Activated CD4-positive, alpha-beta T cell treated with anti-CD3 and anti-CD28 coated beads, Interleukin-2, Interleukin-4, amounts not matched to agents 100 ng/mL and 50 ng/mL, durations not matched to agents 16 hours and 8 hours (primary cell): Measurements from ENCODE around the gene PTPN9.
A peak's percentile ranks its signal among the peaks of the same experiment; 100 is the strongest.
"Not testable (repeated sequence)": the region's sequence is repeated elsewhere in the genome, so short reads cannot be mapped to it uniquely, and the experiment has no call there.

Experiments used
- DNase-seq: peaks from one replicate; pipeline ENCODE4 v3.0.0-alpha.2; 2020; ENCODE audit warnings: low spot score

PTPN9 gene

DNA sequence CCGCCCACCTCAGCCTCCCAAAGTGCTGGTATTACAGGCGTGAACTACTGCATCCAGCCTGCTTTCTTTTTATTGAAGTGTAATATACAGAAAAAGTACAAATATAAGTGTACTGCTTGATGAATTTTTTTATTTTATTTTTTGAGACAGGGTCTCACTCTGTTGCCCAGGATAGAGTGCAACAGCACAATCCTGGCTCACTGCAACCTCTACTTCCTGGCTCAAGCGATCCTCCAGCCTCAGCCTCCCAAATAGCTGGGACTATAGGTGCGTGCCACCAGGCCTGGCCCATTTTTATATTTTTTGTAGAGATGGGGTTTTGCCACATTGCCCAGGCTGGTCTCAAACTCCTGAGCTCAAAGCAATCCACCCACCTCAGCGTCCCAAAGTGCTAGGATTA is 3.8 kb upstream of the PTPN9 start:
- DNase-seq, result not testable (repeated sequence)

DNA sequence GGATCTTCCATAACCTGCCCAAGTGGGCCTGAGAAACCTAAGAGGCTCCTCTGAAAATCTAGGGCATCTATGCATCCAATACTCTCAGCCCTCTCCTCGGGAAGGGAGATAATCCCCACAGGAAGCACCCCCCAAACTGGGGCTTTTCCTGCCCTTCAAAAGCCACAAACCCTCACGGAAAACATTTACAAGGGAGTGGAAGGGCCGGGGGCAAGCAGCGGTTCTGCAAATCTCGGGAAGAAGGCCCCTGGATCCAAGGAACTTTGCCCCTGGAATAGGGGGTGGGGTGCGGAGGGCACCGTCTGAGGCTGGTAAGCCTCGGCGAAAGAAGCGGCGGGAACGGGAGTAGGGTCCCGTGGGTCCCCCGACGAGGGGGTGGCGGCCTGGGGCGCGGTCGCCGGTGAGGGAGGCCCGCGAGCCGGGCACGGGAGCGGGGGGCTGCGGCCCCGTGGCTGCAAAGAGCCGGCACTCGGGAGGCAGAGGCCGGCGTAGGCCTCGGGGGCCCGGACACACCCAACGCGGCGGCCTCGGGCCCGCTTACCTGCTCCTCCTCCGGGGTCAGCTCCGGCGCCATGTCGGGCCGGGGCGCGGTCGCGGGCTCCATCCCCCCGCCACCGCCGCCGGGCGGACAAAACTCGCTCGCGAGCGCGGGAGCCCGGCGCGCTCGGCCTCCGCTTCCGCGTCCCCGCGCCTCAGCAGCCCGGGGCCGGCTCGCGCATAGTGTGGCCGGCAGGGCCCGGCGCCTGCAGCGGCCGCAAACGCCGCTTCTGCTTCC is 755 bp downstream of the PTPN9 start:
- peak; percentile 4 for DNase-seq

DNA sequence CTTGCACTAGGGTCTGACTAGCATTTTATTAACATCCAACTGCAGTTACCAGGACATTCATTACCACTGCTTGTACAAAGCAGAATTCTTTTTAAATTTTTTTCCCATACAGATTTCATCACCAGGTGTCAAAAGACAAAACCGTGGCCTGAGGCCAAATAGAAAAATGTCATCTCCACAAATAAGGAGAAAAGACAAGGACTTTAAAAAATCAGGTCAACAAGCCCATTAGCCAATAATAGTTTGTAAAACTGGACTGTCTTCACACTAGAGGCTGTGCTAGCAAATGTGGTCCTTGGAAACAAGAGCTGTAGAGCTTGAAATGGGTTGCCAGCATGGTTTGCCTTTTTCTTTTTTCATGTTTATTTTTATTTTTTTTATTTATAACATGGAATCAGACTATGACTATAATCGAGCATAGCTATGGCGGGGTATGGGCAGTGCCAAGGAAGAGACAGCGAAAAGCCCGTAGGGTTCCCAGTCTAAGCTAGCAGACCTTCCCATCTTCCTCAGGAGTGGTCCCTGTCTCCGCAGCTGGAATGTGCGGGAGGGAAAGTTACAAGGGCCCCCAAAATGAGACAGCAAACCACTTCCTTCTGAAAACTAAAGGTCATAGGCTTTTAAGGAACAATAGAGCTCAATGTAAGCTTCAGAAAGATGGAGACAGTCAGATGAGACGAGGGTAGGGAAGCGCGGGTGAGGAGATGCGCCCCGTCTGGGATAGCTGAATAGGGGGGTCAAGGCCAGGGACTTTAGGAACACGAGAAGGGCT is 1.5 kb downstream of the PTPN9 start:
- no peak for DNase-seq

DNA sequence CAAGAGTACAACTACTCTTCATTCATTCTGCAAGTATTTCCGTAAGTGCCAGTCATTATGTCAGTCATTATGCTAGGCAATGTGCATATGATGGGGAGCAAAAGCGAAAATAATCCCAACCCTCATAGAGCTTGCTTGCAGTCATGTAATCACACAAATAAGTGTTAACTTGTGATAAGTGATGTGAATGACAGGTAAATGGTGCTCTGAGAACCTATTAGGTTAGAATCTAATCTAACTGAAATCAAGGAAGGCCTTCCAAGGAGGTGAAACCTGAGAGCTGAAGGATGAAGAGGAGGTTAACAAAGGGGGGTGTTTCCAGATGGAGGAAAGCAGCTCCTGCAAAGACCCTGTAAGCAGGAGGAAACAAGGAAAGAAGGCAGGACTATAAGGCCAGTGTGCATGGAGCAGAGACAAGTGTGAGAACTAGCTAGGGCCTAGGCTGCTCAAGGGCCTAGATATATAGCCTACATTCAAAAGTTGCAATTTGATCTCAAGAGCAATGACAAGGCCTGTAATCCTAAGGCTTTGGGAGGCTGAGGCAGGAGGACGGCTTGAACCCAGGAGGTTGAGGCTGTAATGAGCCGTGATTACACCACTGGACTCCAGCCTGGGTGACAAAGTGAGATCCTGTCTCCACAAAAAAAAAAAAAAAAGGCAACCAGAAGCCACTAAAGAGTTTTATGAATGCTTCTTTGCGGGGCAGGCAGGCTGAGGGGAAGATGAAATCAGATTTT is 5.3 kb downstream of the PTPN9 start:
- DNase-seq, result no peak

DNA sequence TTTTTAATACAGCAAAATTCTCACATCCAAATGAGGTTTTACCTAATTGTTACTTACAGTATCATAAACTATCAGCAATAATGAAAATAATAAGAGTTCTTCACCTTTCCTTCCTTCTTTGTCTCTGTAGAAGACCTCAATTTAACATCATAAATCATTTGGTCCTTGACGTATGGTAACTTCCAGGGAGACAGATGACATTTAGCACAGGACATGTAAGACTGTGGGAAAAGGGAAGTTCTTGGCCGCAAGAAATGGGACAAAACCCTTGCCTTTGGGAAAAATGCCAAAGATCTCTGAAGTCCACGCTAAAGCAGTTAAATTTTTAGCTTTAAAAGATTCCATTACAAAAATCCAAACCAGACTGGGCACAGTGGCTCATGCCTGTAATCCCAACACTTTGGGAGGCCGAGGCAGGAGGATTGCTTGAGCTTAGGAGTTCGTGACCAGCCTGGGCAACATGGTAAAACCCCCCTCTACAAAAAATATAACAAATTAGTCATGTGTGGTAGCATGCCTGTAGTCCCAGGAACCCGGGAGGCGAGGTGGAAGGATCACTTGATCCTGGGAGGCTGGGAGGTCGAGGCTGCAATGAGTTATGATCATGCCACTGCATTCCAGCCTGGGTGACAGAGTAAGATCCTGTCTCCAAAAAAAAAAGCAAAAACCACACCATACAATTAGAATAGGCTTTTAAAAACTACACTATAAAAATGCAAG is 8.8 kb downstream of the PTPN9 start:
- no peak for DNase-seq

DNA sequence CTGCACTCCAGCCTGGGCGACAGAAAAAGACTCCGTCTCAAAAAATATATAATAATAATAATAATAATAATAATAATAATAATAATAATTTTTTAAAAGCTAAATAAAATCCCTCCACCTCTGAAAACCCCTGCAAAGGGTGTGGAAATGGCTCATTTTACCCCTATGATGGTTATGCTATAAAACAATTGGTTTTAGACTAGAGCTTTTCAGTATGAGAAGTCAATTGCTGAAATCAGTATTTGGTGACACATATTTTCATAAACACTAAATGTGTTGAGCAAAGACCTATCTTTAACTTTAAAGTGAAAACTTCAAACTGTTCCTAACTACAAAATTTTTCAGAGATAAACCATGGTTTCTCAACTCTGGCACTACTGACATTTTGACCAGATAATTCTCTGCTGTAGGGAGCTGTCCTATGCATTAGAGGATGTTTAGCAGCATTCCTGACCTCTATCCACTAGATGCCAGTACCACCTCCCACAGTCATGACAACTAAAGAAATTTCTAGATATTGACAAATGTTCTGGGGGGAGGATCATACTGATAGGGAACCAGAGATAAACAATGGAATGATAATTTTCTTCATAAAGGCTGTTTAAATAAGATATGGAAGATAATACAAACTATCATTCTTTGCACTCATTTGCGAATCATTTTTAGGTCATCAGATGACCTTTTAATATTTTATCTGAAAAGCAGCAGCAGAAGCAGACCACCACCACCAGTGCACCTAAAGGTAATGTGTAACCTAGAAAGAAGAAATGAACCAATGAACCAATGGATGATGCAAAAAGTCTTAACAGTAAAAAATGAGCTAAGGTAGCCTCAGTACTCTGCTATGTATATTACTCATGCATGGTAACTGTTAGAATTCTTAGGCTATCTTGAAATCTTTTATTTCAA is 13.8 kb downstream of the PTPN9 start:
- DNase-seq, result no peak

DNA sequence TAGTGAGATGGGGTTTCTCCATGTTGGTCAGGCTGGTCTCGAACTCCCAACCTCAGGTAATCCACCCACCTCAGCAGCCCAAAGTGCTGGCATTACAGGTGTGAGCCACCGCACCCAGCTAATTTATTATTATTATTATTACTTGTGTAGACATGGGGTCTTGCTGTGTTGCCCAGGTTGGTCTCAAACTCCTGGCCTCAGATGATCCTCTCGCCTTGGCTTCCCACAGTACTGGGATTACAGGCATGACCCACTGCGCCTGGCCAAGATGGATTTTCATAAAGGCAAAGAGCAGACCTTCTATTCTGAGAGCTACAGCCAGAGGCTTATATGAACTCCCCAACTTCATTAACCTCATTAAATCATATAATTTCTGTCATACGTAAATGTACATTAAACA is 17.2 kb downstream of the PTPN9 start:
- no peak for DNase-seq

DNA sequence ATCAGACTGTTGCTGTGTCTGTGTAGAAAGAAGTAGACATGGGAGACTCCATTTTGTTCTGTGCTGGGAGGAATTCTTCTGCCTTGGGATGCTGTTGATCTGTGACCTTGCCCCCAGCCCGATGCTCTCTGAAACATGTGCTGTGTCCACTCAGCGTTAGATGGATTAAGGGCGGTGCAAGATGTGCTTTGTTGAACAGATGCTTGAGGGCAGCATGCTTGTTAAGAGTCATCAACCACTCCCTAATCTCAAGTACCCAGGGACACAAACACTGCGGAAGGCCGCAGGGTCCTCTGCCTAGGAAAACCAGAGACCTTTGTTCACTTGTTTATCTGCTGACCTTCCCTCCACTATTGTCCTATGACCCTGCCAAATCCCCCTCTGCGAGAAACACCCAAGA is 19.8 kb downstream of the PTPN9 start:
- not testable (repeated sequence) for DNase-seq

DNA sequence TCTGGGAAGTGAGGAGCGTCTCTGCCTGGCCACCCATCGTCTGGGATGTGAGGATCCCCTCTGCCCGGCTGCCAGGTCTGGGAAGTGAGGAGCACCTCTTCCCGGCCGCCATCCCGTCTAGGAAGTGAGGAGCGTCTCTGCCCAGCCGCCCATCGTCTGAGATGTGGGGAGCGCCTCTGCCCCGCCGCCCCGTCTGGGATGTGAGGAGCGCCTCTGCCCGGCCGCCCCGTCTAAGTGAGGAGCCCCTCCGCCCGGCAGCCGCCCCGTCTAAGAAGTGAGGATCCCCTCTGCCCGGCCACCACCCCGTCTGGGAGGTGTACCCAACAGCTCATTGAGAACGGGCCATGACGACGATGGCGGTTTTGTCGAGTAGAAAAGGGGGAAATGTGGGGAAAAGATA is 20.2 kb downstream of the PTPN9 start:
- not testable (repeated sequence) for DNase-seq

DNA sequence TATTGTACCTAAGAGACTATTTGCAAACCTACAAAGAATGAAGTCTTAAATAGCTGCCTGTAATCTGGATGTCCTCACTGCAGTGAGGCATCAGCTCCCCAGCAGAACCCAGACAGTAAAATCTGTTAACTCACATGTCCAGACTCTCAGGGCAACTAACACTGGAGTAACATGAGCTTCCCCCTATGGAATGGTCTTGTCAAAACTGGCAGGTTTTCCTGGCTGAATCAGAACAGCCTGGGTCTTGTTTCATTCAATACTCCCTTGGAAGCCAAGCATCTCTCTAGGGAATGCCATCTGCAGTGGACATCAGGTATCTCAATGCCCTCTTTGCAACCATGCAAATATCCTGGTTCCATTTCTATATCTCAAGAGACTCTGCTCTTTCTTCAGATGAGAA is 24.4 kb downstream of the PTPN9 start:
- DNase-seq, result no peak

DNA sequence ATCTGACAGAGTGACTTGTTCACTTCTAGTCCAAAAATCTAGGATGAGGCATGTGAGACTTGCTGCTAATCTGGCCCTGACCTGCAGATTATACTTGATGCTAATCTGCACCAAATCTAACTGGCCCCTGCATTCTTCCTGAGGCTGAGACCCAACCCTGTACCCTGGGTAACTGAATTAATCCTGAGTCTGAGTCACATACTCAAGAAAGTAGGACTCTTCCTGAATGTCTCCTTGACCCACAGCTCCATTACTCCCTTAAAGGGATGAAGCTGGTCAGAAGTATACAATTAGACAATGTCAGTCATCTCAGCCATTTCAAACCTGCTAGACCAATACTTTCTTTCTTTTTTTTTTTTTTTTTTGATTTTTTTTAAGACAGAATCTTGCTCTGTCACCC is 25.5 kb downstream of the PTPN9 start:
- no peak for DNase-seq

DNA sequence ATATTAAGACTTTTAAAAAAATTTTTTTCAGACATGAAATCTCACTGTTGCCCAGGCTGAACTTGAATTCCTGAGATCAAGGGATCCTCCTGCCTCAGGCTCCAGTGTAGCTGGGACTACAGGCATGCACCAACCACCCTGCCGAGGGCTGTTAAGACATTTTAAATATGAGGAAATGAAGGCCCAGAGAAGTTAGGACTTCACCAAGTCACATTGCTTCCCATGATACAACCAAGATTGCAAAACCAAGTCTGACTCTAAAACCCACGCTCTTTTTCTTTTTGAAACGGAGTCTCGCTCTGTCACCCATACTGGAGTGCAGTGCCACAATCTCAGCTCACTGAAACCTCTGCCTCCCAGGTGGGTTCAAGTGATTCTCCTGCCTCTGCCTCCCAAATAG is 28.0 kb downstream of the PTPN9 start:
- no peak for DNase-seq

DNA sequence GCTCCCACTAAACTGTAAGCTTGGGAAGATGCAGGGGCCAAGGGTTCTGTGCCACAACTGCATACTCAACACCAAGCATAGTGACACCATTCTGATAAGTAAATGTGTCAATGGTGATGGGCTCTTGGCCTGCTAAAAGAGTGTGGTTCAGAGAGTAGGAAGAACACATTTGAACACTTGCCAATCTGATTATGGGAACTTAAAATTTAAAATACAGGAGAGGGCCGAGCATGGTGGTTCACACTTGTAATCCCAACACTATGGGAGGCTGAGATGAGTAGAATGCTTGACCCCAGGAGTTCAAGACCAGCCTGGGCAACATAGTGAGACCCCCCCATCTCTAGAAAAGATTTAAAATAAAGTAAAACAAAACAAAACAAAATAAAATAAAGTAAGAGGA is 34.1 kb downstream of the PTPN9 start:
- no peak for DNase-seq

DNA sequence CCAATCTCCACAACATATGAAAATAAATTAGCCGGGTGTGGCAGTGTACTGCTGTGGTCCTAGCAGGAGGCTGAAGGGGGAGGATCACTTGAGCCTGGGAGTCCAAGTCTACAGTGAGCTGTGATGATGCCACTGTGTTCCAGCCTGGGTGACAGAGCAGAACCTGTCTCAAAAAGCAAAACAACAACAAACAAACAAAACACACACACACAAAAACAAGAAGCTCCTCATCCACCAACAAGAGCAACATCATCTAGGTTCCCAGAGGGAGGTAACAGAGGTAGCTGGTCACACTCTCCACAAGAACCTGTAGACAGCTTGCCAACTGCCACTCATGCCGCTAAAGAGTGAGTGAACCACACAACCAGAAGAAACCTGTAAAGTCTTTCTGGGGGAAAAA is 34.8 kb downstream of the PTPN9 start:
- DNase-seq, result no peak

DNA sequence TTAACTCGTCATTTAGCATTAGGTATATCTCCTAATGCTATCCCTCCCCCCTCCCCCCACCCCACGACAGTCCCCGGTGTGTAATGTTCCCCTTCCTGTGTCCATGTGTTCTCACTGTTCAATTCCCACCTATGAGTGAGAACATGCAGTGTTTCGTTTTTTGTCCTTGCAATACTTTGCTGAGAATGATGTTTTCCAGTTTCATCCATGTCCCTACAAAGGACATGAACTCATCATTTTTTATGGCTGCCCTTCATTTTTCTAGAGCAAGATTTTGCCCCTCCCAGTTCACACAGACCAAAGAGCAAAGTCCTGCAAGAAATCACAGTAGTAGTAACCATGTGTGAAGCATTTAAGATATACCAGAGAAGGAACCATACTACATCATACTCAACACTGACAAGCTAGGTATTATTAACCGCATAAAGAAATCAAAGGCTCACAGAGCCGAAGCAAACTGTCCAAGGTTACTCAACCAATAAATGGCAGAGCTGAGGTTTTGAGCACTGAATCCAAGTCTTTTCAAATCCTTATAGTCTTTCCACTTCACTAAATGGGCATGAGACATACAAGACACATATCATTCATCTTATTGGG is 36.1 kb downstream of the PTPN9 start:
- DNase-seq, result not testable (repeated sequence)

DNA sequence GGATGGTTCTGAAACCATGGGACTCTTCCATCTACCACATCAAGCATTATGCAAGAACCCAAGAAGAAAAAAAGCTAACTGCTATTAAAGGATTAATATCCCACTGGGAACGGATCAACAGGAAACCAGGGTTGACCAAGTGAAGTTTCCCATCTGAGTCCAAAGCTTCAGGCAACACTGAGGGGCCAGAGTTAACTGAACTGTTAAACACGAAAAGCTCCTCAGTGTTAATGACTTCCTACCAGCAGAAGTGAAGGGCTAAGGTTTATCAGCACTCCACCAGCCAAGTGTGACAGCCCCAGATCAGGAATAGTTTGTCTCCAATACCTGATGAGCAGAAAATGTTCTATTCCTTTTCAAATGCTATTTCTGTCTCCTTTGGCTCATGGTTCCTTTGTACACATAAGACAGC is 36.7 kb downstream of the PTPN9 start:
- no peak for DNase-seq

DNA sequence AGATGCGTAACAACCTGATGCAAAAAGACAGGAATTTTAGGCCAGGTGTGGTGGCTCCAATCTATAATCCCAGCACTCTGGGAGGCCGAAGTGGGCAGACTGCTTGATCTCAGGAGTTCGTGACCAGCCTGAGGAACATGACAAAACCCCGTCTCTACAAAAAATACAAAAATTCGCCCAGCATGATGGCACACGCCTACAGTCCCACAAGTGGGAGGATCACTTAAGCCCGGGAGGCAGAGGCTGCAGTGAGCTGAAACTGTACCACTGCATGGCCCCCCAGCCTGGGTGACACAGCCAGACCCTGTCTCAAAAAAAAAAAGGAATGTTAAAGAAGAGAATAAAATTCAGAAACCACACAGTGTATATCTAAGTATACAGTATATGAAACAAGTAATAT is 40.7 kb downstream of the PTPN9 start:
- no peak for DNase-seq

DNA sequence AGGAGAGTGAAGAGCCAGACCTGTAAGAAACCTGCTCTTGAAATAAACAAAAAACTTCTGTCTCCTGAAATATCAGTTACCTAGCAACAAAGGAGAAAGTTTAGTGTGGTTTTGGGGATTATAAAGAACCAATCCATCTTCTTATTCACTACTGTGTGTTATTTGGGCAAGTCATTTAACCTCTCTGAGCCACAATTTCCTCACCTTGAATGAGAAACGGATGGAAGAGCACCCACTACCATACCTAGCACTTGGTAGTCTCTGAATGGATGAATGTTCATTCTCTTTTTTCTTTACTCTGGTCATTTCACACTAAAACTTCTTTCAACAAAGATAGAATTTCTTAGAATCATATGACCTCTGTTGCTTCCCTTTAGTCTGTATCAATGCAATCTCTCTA is 45.2 kb downstream of the PTPN9 start:
- no peak for DNase-seq

DNA sequence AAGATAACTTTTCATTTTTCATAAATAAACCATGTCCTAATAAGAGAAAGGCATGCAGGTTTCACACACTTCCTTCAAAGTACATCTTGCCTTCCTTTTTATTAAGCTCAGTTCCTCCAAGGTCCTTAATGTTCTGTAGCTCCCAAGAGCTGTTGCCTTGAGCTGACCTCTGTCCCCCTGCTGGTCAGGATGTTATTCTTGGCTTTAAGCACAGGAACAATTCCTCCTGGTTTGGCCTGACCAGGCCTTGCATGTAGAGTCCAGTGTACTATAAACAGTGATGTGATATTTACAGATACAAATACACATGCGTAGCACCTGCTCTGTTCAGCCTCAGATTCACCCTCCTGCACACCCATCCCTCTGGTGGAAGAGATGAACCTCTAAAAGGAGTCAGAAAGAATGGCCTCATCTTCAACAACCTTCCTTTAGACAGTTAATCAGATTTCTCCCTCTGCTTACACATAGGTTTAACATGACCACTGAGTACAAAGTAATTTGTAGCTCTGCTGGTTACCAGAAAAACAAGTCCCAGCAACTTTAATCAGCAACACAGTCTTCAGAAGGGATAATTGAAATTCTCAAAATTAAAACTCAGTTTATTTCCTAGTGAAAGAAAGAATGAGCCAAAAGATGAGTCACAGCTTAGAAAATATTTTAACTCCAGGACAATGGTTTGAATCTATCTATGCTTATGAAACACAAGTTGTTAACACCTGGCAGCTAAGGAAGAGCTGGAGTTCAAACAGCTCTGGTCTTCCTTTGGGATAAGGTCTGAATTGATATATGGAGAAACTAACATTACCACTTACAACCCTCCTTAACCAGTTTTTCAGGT is 46.5 kb downstream of the PTPN9 start:
- peak; percentile 7 for DNase-seq

DNA sequence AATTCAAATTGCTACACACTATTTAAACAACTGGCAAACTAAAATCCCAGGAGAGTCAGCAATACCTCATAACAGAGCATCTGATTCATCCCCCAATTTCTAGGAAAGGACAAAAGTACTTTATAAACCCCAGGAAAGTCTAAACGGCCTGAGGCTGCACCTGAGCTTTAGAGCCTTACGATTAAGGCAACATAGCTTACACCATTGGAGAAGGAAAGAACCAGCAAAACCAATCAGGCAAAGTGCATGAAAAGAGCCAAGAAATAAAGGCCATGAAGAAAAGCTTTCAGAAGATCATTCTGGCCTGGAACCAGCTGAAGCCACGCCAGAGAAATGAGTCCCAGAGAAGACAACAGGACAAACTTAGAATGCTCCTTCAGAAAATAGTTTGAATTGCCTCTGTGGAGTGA is 48.1 kb downstream of the PTPN9 start:
- DNase-seq, result no peak
